UCSD-AML1 (cell line): Measurements from ENCODE around the gene GPR55.

Experiments used
- DNase-seq: peaks from one replicate; lab custom pipeline; 2025; ENCODE audit not compliant: unreplicated experiment; lab: John Stamatoyannopoulos, UW

The GPR55 gene

GRCh38 chr2:230868947-230869913, 55.8 kb downstream of the GPR55 start:
- DNase-seq: no peak

- DNase-seq: no peak
Measured at GRCh38 chr2:230868161-230868946, 56.7 kb downstream of the GPR55 start.

GRCh38 chr2:230866756-230867523, 58.1 kb downstream of the GPR55 start:
- DNase-seq: peak; percentile 47

GRCh38 chr2:230865766-230866755, 59.0 kb downstream of the GPR55 start:
- DNase-seq: no peak

GRCh38 chr2:230865307-230865765, 59.7 kb downstream of the GPR55 start:
- no peak for DNase-seq

- DNase-seq: peak; percentile 53
Measured at GRCh38 chr2:230864605-230865306, 60.3 kb downstream of the GPR55 start, which contains the start of gene ITM2C. Gene ITM2C (plus strand): TSS chr2:230864942. CDS start chr2:230865026, 84 bp downstream.

- DNase-seq: no peak
Measured at GRCh38 chr2:230864122-230864604, 60.9 kb downstream of the GPR55 start.

GRCh38 chr2:230863442-230864121, 61.5 kb downstream of the GPR55 start:
- DNase-seq: no peak

GRCh38 chr2:230863031-230863430, 62.0 kb downstream of the GPR55 start:
- DNase-seq: no peak

- DNase-seq: no peak
Measured at GRCh38 chr2:230862292-230862691, 62.8 kb downstream of the GPR55 start.

- no peak for DNase-seq
Measured at GRCh38 chr2:230861552-230862255, 63.3 kb downstream of the GPR55 start.
